Measurements from ENCODE around the gene ZNF701. TPM values are rescaled to one million over a fixed set of nuclear protein-coding genes. Genes with fewer than 3 reads are reported as not detected.
"Not testable (repeated sequence)": the region's sequence is repeated elsewhere in the genome, so short reads cannot be mapped to it uniquely, and the experiment has no call there.

ZNF701 gene
- total RNA-seq, 1 donor from 2014 or later: 15.7 TPM

- peaks cover 0 to 77% of the 10 kb centered on the region in 2 donors for H3K36me3 ChIP-seq
- intact Hi-C loops (cut with DNase I): no loop called here
Measured at GRCh38 chr19:52554216-52554971, 15.7 kb upstream of the ZNF701 start.

GRCh38 chr19:52557231-52557995 lies 12.7 kb upstream of the ZNF701 start:
- Histone ChIP-seq H3K4me3 (no peak overlapping the region), H3K9me3 (peaks cover 33% of the 10 kb centered on the region), H3K4me1 (no peaks in the 10 kb centered on the region), H3K27ac (no peak overlapping the region), H3K27me3 (no peaks in the 10 kb centered on the region), H3K36me3 (peaks cover 0 to 61% of the 10 kb centered on the region in 2 donors)
- intact Hi-C loops (cut with DNase I): no loop called here
- no peak for DNase-seq (ENCODE audit: extremely low spot score in 2 of 2)
- TF ChIP-seq POLR2AphosphoS5 (IDR thresholded peaks at IDR 0.05; ENCODE audit: insufficient read depth in 1 of 2, low read depth in 1 of 2) (no peak), CTCF (IDR thresholded peaks at IDR 0.05) (no peak), POLR2A (IDR thresholded peaks at IDR 0.05) (no peak)

More at GRCh38 chr19:52554216-52554971, 15.7 kb upstream of the ZNF701 start:
- DNase-seq (ENCODE audit: extremely low spot score in 2 of 2): no peak
- Histone ChIP-seq H3K4me3 (no peak overlapping the region), H3K4me1 (no peaks in the 10 kb centered on the region), H3K27me3 (no peaks in the 10 kb centered on the region), H3K9me3 (peaks cover 33% of the 10 kb centered on the region), H3K27ac (no peak overlapping the region)
- TF ChIP-seq POLR2A (IDR thresholded peaks at IDR 0.05) (no peak), POLR2AphosphoS5 (IDR thresholded peaks at IDR 0.05; ENCODE audit: insufficient read depth in 1 of 2, low read depth in 1 of 2) (no peak), CTCF (IDR thresholded peaks at IDR 0.05) (no peak)

GRCh38 chr19:52558732-52559445 lies 11.2 kb upstream of the ZNF701 start:
- H3K4me3 ChIP-seq; H3K27ac ChIP-seq; H3K27me3 ChIP-seq; intact Hi-C loops (cut with DNase I); DNase-seq (ENCODE audit: extremely low spot score in 2 of 2); H3K4me1 ChIP-seq: not testable (repeated sequence)
- peaks cover 31% of the 10 kb centered on the region for H3K9me3 ChIP-seq
- H3K36me3 ChIP-seq: peaks cover 0 to 56% of the 10 kb centered on the region in 2 donors

- H3K27me3 ChIP-seq; H3K9me3 ChIP-seq; H3K4me3 ChIP-seq; H3K4me1 ChIP-seq; DNase-seq (ENCODE audit: extremely low spot score in 2 of 2); intact Hi-C loops (cut with DNase I); H3K27ac ChIP-seq: not testable (repeated sequence)
- peaks cover 0 to 42% of the 10 kb centered on the region in 2 donors for H3K36me3 ChIP-seq
Measured at GRCh38 chr19:52561611-52562010, 8.5 kb upstream of the ZNF701 start.

GRCh38 chr19:52566121-52566520 lies 4.0 kb upstream of the ZNF701 start:
- Histone ChIP-seq H3K27me3 (no peaks in the 10 kb centered on the region), H3K9me3 (no peaks in the 10 kb centered on the region), H3K4me1 (peaks cover 14% of the 10 kb centered on the region), H3K27ac (no peak overlapping the region), H3K36me3 (peaks cover 0 to 16% of the 10 kb centered on the region in 2 donors), H3K4me3 (no peak overlapping the region)
- TF ChIP-seq CTCF (IDR thresholded peaks at IDR 0.05): no peak
- no peak for TF ChIP-seq POLR2A (IDR thresholded peaks at IDR 0.05)
- TF ChIP-seq POLR2AphosphoS5 (IDR thresholded peaks at IDR 0.05; ENCODE audit: insufficient read depth in 1 of 2, low read depth in 1 of 2): no peak
- no peak for DNase-seq (ENCODE audit: extremely low spot score in 2 of 2)
- intact Hi-C loops (cut with DNase I): no loop called here
